GM10248 (cell line): ENCODE data around the gene CUX1.
"Not testable (repeated sequence)": the region's sequence is repeated elsewhere in the genome, so short reads cannot be mapped to it uniquely, and the experiment has no call there.

Experiments
- CTCF ChIA-PET: fragments of 300-600 bp; sonication (Branson Sonifier 250); formaldehyde crosslinking; extraction: SDS; loops from one replicate; lab custom pipeline; 2021; ENCODE audit warnings: antibody characterized with exemption; lab: Yijun Ruan, JAX
- POLR2A ChIA-PET: fragments of 350-650 bp; sonication (Branson Sonifier 250); formaldehyde crosslinking; extraction: SDS; loops from one replicate; lab custom pipeline; 2020; ENCODE audit warnings: antibody characterized with exemption; lab: Yijun Ruan, JAX
- DNase-seq: peaks from one replicate; pipeline ENCODE4 v3.0.0; 2012; ENCODE audit errors: extremely low spot score
- CTCF ChIP-seq: IDR thresholded peaks from 2 replicates; pipeline ENCODE4 v1.5.1; 2012; ENCODE audit warnings: mild to moderate bottlenecking, low read depth; ENCODE audit errors: extremely low read depth, missing control alignments, control extremely low read depth

The CUX1 gene

DNA sequence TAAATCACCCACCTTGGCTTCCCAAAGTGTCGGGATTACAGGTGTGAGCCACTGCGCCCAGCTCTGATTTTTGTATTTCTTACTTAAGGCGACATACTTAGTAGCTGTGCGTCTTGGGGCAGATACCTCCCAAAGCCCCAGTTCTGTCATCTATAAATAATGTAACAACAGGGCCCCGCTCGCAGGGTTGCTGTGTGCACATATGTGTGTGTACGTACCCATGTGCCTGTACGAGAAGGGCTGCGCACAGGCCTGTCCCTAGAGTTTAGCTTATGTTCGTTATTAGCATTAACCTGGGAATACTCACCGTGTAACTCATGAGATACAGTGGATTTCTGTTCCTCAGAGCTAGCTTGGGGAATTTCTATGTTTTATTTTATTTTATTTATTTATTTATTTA is 103.6 kb downstream of the CUX1 start:
- ChIA-PET POLR2A (no interaction called here), CTCF (interaction anchor here (0.8 to 0.9 kb wide), 2 partner anchors 11 to 36 kb away, joined by 3 read pairs; no protein-coding TSS in a partner anchor)
- no peak for TF ChIP-seq CTCF
- DNase-seq, result no peak

DNA sequence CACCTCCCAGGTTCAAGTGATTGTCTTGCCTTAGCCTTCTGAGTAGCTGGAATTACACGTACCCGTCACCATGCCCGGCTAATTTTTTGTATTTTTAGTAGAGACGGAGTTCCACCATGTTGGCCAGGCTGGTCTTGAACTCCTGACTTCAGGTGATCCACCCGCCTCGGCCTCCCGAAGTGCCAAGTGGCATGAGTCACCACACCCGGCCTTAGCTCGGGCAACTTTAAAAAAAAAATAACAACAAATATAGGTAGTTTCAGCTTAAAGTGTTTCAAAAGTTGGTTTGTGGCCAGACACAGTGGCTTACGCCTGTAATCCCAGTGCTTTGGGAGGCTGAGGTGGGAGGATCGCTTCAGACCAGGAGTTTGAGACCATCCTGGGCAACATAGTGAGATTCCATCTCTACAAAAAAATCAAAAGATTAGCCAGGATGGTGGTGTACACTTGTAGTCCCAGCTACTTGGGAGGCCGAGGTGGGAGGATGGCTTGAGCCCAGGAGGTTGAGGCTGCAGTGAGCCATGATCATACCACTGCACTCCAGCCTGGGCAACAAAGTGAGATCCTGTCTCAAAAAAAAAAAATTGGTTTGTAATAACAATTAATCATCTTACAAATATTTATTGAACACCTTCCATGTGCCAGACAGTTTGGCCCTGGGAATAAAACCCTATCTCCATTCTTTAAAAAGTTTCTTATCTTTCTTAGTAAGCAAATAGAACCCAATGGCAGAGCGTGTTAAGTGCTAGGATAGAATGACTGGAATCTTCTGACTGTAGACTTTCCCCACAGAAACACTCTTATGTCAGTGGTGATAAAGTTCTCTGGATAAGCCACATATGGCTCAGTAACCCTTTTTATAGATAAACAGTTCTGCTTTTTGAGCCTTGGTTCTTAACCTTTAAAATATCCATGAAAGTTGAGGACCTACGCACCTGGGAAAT is 104.4 kb downstream of the CUX1 start:
- CTCF ChIA-PET, result not testable (repeated sequence)

GRCh38 chr7:101922631-101923601 is 105.5 kb downstream of the CUX1 start:
- ChIA-PET CTCF (no interaction called here), POLR2A (no interaction called here)
- TF ChIP-seq CTCF, result no peak
- DNase-seq, result no peak

More for the DNA sequence above, 104.4 kb downstream of the CUX1 start:
- DNase-seq, POLR2A ChIA-PET: not testable (repeated sequence)

DNA sequence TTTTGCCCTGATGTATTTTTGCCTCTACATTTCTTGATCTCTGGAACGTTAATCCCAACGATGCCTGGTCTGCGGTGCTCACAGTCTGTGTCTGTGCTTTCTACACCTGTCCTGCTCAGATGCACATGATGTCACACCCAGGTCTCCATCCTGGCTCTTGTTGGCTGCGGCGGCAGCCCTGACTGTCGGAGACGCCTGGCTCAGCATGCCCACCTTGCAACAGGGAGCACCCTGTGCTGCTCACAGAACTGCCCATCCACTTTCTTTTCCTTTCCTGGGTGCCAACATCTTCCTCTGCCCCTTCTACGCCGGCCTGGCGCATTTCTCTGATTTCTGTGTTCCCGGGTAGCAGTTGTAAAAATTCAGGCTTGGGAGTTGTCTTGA is 106.2 kb downstream of the CUX1 start:
- no peak for DNase-seq
- TF ChIP-seq CTCF, result no peak
- CTCF ChIA-PET, result interaction anchor here (1.5 kb wide), 1 partner anchor 69 kb away, joined by 3 read pairs; no protein-coding TSS in a partner anchor
- POLR2A ChIA-PET, result no interaction called here

- no peak for DNase-seq
- no peak for TF ChIP-seq CTCF
- CTCF ChIA-PET, result interaction anchor here (1.5 kb wide), 1 partner anchor 68 kb away, joined by 3 read pairs; no protein-coding TSS in a partner anchor
- POLR2A ChIA-PET, result no interaction called here
Observed at GRCh38 chr7:101924171-101924570, 106.7 kb downstream of the CUX1 start.

DNA sequence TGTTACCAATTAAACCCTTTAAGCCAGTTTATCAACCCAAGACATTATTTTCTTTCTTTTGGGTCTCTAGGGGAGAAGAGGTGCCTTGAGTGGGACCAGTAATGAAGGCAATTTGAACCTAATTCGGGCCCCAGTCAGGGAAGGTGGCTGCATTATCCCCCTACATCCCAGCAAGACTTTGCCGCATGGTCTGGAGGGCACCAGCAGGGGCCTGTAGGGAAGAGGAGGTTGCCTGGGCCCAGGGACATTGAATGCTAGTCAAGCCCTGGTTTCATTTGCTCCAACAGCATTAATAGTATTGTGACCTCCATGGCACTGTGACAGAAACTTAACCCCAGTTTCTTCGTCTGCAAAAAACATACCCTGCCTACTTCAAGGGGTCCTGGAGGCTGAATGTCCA is 108.8 kb downstream of the CUX1 start:
- no peak for TF ChIP-seq CTCF
- POLR2A ChIA-PET, result no interaction called here
- CTCF ChIA-PET, result no interaction called here
- no peak for DNase-seq

DNA sequence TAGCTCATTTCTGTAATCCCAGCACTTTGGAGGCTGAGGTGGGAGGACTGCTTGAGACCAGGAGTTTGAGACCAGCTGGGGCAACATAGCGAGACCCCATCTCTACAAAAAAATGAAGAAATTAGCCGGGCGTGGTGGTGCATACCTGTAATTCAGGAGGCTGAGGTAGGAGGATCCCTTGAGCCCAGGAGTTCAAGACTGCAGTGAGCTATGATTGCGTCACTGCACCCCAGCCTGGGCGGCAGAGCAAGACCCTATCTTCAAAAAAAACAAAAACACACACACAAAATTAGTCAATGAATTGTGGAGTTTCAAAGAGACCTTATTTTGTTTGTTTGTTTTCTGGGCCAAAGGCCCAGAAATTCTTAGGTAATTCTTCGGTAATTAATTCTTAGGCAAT is 110.0 kb downstream of the CUX1 start:
- DNase-seq, result no peak
- no peak for TF ChIP-seq CTCF
- POLR2A ChIA-PET, result no interaction called here
- CTCF ChIA-PET, result interaction anchor here (1.4 kb wide), 1 partner anchor 9 kb away, joined by 3 read pairs; no protein-coding TSS in a partner anchor
